Measurements from ENCODE around the gene FBXO31.

The FBXO31 gene

DNA sequence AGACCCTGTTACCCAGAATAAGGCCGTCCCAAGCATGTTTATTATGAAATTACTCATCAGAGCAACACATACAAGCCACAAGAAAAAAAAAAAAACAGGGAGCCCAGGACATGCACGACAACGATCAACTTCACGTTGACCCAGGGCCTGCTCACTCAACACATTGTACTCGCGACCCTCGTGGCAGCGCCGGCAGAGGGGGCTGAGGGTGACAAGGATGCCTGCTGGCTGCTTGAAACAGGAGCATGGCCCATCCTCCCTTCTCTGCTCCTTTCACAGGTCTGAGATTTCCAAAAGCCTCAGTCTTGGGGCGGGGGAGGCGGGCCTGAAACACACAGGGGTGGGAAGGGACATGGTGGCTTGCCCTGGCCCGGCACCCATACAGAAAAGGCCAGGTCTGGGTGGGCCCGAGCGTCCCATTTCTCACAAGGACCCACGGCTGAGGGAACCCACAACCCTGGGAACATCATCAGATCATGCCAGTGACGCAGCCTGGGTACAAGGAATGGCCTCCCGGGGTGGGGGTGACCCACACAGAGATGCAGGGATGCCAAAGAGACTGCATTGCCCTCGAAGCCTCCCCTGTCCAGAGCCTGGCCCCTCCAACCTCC is 45.3 kb downstream of the FBXO31 start:
- peaks cover 69% of the 10 kb centered on the region for H3K36me3 ChIP-seq (ENCODE audit: insufficient read depth, insufficient read length, low read length)

DNA sequence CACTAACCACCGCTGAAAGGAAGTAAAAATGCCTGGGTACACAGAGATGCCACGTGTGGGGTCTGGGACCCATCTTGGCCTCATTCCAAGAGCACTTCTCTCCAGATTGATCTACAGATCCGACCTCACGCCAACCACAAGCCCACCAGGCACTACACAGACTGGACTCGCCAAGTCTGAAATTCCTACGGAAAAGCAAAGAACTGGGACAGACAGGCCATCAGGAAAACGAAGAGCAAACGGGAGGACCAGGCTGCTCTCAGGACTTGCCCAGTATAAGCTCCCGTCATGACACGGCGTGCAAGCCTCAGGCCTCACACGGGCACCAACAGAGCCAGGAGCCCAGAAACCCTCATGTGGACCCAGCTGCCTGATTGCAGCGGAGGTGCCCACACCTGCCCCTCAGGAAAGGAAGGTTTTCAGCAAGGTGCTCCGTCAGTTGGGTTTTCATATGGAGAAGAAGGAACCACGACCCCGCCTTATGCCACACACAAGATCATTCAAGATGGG is 46.3 kb downstream of the FBXO31 start:
- no peak overlapping the region for H3K4me3 ChIP-seq (ENCODE audit: insufficient read length, low read depth)
- H3K9me3 ChIP-seq (ENCODE audit: insufficient read depth, low read length) = no peaks in the 10 kb centered on the region
- H3K9ac ChIP-seq (ENCODE audit: insufficient read length, low read depth) = no peak overlapping the region
- peaks cover 1% of the 10 kb centered on the region for H3K4me1 ChIP-seq (ENCODE audit: insufficient read depth, insufficient read length)
- peaks cover 68% of the 10 kb centered on the region for H3K36me3 ChIP-seq (ENCODE audit: insufficient read depth, insufficient read length, low read length)
- no peak for TF ChIP-seq ZNF274 (IDR thresholded peaks at IDR 0.05; ENCODE audit: low read depth, low read length)
- no peak for TF ChIP-seq YY1 (IDR thresholded peaks at IDR 0.05; ENCODE audit: insufficient read depth, insufficient read length)
- TF ChIP-seq SUZ12 (IDR thresholded peaks at IDR 0.05; ENCODE audit: extremely low read depth, insufficient read depth, insufficient read length) = no peak
- no peak for DNase-seq (ENCODE audit: low read depth, low spot score)
- H3K27me3 ChIP-seq (ENCODE audit: insufficient read depth, insufficient read length) = no peaks in the 10 kb centered on the region

More for the DNA sequence above, 45.3 kb downstream of the FBXO31 start:
- TF ChIP-seq SUZ12 (IDR thresholded peaks at IDR 0.05; ENCODE audit: extremely low read depth, insufficient read depth, insufficient read length) = no peak
- no peak for TF ChIP-seq YY1 (IDR thresholded peaks at IDR 0.05; ENCODE audit: insufficient read depth, insufficient read length)
- no peak for TF ChIP-seq ZNF274 (IDR thresholded peaks at IDR 0.05; ENCODE audit: low read depth, low read length)
- H3K4me1 ChIP-seq (ENCODE audit: insufficient read depth, insufficient read length) = peaks cover 1% of the 10 kb centered on the region
- DNase-seq (ENCODE audit: low read depth, low spot score) = no peak
- no peaks in the 10 kb centered on the region for H3K27me3 ChIP-seq (ENCODE audit: insufficient read depth, insufficient read length)
- no peaks in the 10 kb centered on the region for H3K9me3 ChIP-seq (ENCODE audit: insufficient read depth, low read length)
- H3K4me3 ChIP-seq (ENCODE audit: insufficient read length, low read depth) = no peak overlapping the region
- H3K9ac ChIP-seq (ENCODE audit: insufficient read length, low read depth) = no peak overlapping the region

DNA sequence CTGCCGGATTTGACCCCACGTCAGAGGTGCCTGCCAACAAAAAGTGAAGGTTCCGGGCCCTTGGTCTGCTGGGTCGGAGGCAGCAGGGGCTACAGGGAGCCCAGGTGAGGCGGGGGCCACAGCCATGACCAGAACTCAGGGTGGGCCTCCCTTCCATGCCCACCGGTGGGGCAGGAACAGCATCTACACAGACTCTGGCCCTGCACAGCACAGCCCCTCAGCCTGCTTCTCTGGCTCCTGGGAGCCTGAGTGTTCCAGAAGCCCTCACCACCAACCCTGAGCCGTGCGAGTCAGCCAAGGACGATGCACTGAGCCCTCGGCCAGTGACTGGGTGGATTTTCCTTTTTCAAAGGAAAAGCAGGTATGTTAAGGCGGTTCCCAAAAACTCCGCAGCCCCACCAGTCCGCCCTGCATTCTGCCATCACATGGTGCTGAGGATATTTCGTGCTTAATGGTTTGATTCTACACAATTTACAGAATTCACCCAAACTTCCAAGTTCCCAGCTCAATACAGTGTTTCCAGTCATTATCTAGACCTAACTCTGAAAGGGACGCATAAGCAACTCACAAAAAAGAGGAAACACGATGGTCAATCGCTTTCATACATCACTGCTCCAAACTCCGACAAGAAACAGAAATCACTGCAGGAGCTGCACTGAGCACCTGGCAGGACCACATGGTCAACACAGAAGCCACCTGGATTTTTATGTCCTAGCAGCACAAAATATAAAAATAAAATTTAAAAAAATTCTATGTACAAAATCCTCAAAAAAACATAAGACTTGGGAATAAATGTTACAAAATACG is 46.9 kb downstream of the FBXO31 start:
- H3K36me3 ChIP-seq (ENCODE audit: insufficient read depth, insufficient read length, low read length) = peaks cover 66% of the 10 kb centered on the region
- H3K27me3 ChIP-seq (ENCODE audit: insufficient read depth, insufficient read length) = no peaks in the 10 kb centered on the region
- peaks cover 3% of the 10 kb centered on the region for H3K4me1 ChIP-seq (ENCODE audit: insufficient read depth, insufficient read length)
- H3K9me3 ChIP-seq (ENCODE audit: insufficient read depth, low read length) = no peaks in the 10 kb centered on the region
- no peak overlapping the region for H3K4me3 ChIP-seq (ENCODE audit: insufficient read length, low read depth)
- TF ChIP-seq YY1 (IDR thresholded peaks at IDR 0.05; ENCODE audit: insufficient read depth, insufficient read length) = no peak
- no peak for TF ChIP-seq SUZ12 (IDR thresholded peaks at IDR 0.05; ENCODE audit: extremely low read depth, insufficient read depth, insufficient read length)
- TF ChIP-seq ZNF274 (IDR thresholded peaks at IDR 0.05; ENCODE audit: low read depth, low read length) = no peak
- no peak for DNase-seq (ENCODE audit: low read depth, low spot score)
- peak overlapping the region; percentile 32 for H3K9ac ChIP-seq (ENCODE audit: insufficient read length, low read depth)

DNA sequence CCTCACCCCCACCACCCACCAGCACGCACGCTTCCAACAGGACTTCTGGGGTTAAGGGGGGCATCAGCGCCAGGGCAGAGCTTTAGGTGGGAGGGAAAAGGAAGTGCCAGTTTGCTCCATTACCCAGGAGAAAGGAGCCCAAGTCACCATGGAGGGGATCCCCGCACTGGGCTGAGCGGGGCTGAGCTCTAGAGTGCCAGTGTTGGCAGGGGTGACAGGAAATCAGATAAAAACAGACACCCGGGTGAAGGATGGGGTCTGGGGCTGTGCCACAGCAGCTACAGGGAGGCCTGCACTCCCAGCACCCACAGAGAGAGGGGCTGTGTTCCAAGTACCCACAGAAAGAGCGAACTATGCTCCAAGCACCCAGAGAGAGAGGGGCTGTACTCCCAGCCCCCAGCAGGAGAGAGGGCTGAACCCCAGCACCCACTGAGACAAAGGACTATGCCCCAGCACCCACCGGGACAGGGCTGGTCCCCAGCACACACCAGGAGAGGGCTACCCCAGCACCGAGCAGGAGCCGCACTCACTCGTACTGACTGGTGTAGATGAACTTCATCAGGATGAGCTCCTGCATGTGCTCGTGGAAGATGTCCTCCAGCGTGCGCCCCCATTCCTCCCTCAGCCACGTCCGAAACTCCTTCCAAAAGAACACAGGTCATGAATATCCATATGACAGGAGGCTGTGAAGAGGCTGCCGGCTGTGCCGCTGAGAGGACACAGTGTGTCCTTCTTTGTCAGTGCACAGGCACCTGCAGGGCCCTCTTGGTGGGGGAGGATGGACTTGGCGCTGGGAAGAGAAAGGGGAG is 47.7 kb downstream of the FBXO31 start:
- TF ChIP-seq SUZ12 (IDR thresholded peaks at IDR 0.05; ENCODE audit: extremely low read depth, insufficient read depth, insufficient read length) (no peak), ZNF274 (IDR thresholded peaks at IDR 0.05; ENCODE audit: low read depth, low read length) (no peak), YY1 (IDR thresholded peaks at IDR 0.05; ENCODE audit: insufficient read depth, insufficient read length) (no peak)
- Histone ChIP-seq H3K36me3 (ENCODE audit: insufficient read depth, insufficient read length, low read length) (peaks cover 73% of the 10 kb centered on the region), H3K4me3 (ENCODE audit: insufficient read length, low read depth) (no peak overlapping the region), H3K27me3 (ENCODE audit: insufficient read depth, insufficient read length) (no peaks in the 10 kb centered on the region), H3K4me1 (ENCODE audit: insufficient read depth, insufficient read length) (peaks cover 3% of the 10 kb centered on the region), H3K9me3 (ENCODE audit: insufficient read depth, low read length) (no peaks in the 10 kb centered on the region), H3K9ac (ENCODE audit: insufficient read length, low read depth) (no peak overlapping the region)
- no peak for DNase-seq (ENCODE audit: low read depth, low spot score)

DNA sequence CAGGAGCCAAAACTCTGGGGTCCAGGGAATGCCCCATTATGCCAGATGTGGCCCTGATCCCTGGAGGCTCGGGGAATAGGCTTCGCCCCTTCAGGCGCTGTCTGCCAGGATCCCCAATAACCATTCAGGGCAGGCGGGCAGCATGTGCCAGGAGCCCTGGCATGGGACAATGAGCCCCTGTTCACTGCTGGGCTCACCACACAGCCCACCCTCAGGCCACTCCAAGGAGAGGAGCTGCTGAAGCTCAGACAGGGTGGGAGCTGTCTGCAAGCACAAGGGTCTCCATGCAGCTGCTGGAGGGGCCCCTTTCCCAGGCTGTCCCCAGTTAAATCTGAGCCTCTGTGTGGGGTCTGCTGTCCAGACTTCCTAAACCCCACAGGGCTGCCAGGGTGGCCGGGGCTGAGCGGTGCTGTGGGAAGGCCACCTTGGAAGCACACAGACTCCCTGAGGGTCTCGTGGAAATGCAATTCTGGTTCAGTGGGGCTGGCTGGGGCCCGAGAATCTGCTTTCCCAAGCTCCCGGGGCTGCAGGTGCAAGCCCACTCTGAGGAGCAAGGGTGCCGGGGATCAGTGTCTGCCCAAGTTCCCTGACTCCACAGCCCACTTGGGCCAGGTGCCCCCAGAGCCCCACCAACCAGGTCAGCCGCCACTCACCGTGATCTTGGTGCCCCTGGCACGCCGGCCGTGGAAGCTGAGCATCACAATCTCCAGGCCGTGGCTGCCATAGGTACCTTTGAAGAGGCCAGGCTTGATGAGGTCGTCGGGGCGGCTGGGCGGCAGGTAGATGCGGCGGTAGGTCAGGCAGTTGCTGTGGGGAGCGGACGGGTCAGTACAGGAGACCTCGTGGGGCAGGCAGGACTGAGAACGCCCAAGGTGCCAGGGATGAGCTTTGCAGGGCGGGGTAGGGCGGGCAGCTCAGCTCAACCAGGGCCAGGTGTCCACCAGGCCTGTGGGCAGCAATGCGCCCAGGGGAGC is 48.6 kb downstream of the FBXO31 start:
- no peaks in the 10 kb centered on the region for H3K9me3 ChIP-seq (ENCODE audit: insufficient read depth, low read length)
- peaks cover 3% of the 10 kb centered on the region for H3K4me1 ChIP-seq (ENCODE audit: insufficient read depth, insufficient read length)
- peaks cover 76% of the 10 kb centered on the region for H3K36me3 ChIP-seq (ENCODE audit: insufficient read depth, insufficient read length, low read length)
- H3K27me3 ChIP-seq (ENCODE audit: insufficient read depth, insufficient read length) = no peaks in the 10 kb centered on the region
- no peak for TF ChIP-seq SUZ12 (IDR thresholded peaks at IDR 0.05; ENCODE audit: extremely low read depth, insufficient read depth, insufficient read length)
- no peak for TF ChIP-seq YY1 (IDR thresholded peaks at IDR 0.05; ENCODE audit: insufficient read depth, insufficient read length)
- no peak for TF ChIP-seq ZNF274 (IDR thresholded peaks at IDR 0.05; ENCODE audit: low read depth, low read length)
- H3K9ac ChIP-seq (ENCODE audit: insufficient read length, low read depth) = no peak overlapping the region
- no peak for DNase-seq (ENCODE audit: low read depth, low spot score)
- no peak overlapping the region for H3K4me3 ChIP-seq (ENCODE audit: insufficient read length, low read depth)

DNA sequence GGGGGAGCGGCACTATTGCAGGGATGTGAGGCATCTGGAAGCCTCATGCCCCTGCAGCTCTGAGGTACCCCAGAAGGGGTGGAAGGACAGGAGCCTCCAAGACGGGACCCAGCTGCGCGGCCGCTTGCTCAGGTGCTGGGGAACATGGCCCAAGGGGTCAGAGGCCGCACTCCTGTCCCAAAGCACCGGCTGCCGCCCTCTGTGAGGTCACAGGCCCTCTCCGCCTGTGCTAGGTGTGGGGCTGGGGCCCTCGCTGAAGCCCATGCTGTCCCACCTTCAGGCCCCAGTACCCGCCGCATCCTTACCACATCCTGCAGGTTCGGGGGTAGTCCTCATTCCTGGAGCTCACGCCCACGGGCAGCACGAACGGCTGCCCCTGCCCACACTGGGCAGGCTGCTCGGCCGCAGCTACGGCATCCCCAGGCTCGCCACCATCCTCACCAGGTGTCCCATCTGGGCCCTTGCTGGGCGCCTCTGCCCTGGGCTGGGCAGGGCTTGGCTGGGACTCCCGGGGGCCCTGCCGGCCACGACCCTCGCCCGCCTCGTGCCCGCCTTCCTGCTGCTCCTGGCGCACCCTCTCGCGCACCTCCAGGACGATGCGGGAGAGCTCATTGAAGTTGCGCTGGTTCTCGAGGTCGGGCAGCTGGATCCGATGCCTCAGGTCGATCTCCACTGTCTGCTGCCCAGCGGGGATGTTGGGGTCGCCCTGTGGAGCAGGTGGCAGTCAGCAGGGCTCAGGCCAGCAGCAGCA is 49.8 kb downstream of the FBXO31 start:
- Histone ChIP-seq H3K27me3 (ENCODE audit: insufficient read depth, insufficient read length) (no peaks in the 10 kb centered on the region), H3K36me3 (ENCODE audit: insufficient read depth, insufficient read length, low read length) (peaks cover 78% of the 10 kb centered on the region), H3K4me1 (ENCODE audit: insufficient read depth, insufficient read length) (peaks cover 3% of the 10 kb centered on the region), H3K9ac (ENCODE audit: insufficient read length, low read depth) (no peak overlapping the region), H3K4me3 (ENCODE audit: insufficient read length, low read depth) (no peak overlapping the region), H3K9me3 (ENCODE audit: insufficient read depth, low read length) (no peaks in the 10 kb centered on the region)
- TF ChIP-seq SUZ12 (IDR thresholded peaks at IDR 0.05; ENCODE audit: extremely low read depth, insufficient read depth, insufficient read length) = no peak
- TF ChIP-seq YY1 (IDR thresholded peaks at IDR 0.05; ENCODE audit: insufficient read depth, insufficient read length) = no peak
- no peak for TF ChIP-seq ZNF274 (IDR thresholded peaks at IDR 0.05; ENCODE audit: low read depth, low read length)
- DNase-seq (ENCODE audit: low read depth, low spot score) = no peak
